Measurements from ENCODE around the gene OR7C2.

DNA sequence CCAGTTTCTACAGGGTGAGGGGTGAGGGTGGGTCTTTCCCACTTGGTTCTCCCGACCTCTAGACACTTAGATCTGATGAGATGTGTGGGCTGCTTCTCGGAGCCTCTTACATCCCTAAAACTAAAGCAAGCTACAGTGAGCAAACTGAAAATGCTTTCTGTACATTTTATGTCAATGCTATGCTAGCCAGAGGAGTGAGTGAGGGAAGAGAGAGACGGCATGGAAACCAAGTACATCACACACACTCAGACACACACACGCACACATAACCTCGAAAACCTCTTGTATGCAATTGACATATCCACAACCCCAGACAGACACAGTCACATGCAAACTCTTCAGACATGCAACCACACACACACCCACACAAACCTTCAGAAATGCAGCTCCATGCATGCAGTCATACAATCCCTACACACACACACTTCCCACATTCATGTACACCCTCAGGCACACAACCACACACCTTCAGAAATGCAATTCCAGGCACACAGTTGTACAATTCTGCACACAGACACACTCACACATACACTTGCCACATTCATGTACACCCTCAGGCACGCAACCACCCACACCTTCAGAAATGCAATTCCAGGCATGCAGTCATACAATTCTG is 37.0 kb downstream of the OR7C2 start:
- no peak for TF ChIP-seq POLR2A (IDR thresholded peaks at IDR 0.05)
- TF ChIP-seq, protein P1, sequence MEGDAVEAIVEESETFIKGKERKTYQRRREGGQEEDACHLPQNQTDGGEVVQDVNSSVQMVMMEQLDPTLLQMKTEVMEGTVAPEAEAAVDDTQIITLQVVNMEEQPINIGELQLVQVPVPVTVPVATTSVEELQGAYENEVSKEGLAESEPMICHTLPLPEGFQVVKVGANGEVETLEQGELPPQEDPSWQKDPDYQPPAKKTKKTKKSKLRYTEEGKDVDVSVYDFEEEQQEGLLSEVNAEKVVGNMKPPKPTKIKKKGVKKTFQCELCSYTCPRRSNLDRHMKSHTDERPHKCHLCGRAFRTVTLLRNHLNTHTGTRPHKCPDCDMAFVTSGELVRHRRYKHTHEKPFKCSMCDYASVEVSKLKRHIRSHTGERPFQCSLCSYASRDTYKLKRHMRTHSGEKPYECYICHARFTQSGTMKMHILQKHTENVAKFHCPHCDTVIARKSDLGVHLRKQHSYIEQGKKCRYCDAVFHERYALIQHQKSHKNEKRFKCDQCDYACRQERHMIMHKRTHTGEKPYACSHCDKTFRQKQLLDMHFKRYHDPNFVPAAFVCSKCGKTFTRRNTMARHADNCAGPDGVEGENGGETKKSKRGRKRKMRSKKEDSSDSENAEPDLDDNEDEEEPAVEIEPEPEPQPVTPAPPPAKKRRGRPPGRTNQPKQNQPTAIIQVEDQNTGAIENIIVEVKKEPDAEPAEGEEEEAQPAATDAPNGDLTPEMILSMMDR (IDR thresholded peaks at IDR 0.05) = no peak
